Subcutaneous abdominal adipose tissue (tissue), 5 donors: Measurements from ENCODE around the gene ERC2.

Source experiments
- H3K27ac ChIP-seq: one replicate; pipeline ENCODE4 v1.7.0; 2013; ENCODE audit warnings: low read depth, mild to moderate bottlenecking, inconsistent platforms, low read length, moderate library complexity
- H3K27me3 ChIP-seq, 5 donors: one replicate each; pipeline ENCODE4 v1.7.0; 2013; ENCODE audit warnings: low read length in 5 of 5, inconsistent platforms in 1 of 5; ENCODE audit not compliant: control insufficient read depth in 5 of 5, insufficient read depth in 4 of 5
- H3K36me3 ChIP-seq, 5 donors: one replicate each; pipeline ENCODE4 v1.7.0; 2013; ENCODE audit warnings: low read length in 5 of 5; ENCODE audit not compliant: control insufficient read depth in 5 of 5, insufficient read depth in 5 of 5
- H3K4me1 ChIP-seq, 5 donors: one replicate each; pipeline ENCODE4 v1.7.0; 2013; ENCODE audit warnings: low read length in 5 of 5, mild to moderate bottlenecking in 3 of 5, moderate library complexity in 1 of 5; ENCODE audit not compliant: control insufficient read depth in 5 of 5, insufficient read depth in 5 of 5
- H3K4me3 ChIP-seq, 5 donors: one replicate each; pipeline ENCODE4 v1.7.0; 2013; ENCODE audit warnings: low read length in 5 of 5, low read depth in 1 of 5
- H3K9ac ChIP-seq, 5 donors: one replicate each; pipeline ENCODE4 v1.7.0; 2013; ENCODE audit warnings: low read length in 5 of 5, mild to moderate bottlenecking in 4 of 5, moderate library complexity in 3 of 5
- H3K9me3 ChIP-seq, 5 donors: one replicate each; pipeline ENCODE4 v1.7.0; 2013; ENCODE audit warnings: low read length in 5 of 5; ENCODE audit not compliant: control insufficient read depth in 5 of 5
- donor health status: healthy.
- donor health status: healthy.
- donor health status: healthy.
- donor health status: healthy.
- donor health status: healthy.

ERC2 gene

DNA sequence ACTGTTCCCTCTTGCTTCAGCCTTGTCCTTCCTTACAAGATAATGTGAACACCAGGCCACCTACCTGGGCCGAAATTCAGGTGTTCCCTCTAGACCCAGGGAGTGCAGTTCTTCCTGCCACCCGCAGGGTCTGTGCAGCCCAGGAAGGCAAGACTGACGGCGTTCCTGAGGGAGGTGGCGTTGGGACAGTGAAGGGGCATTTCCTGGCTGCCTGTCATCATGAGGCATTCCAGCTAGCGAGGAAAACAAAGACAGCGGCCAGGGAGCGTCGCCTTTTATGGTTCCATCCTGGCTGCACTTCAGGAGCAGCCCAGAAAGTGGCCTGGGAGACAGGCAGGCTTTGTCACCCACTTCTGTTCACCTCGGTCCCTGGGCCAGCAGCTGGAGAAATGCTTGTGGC, 896.4 kb downstream of the ERC2 start:
- Histone ChIP-seq H3K4me3 (no peak overlapping the region), H3K27me3 (peaks cover 0 to 21% (median 6%) of the 10 kb centered on the region in 5 donors), H3K36me3 (no peaks in the 10 kb centered on the region), H3K27ac (no peak overlapping the region), H3K9ac (no peak overlapping the region), H3K9me3 (no peaks in the 10 kb centered on the region), H3K4me1 (peaks cover 0 to 7% (median 6%) of the 10 kb centered on the region in 5 donors)

DNA sequence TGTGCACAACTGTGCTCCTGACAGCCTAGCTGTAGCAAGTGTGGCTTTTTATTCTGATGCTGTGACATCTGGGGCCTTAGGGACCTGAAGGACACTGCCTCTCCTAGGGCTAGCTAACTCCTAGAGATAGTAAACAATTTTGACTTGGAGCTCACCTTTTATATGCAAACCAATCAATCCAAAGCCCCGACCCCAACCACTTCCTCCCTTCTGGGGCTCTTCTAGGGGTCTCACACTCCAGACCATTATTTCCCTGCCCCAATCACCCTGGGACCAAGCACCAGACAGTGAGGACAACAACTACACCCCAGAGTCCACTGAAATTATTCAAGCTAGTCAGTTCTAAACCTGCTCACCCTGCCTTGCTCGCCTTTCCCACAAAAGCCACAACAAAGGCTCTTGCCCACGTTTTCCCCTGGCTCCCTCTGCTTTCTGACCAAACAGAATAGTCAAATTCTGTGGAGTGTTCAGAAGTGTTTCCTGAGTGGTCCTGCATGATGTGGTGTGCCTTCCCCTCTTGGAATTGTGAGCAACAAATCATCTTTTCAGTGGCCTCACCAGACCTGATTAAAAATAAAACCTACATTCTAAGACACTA, 897.0 kb downstream of the ERC2 start:
- Histone ChIP-seq H3K27ac (no peak overlapping the region), H3K4me1 (peaks cover 0 to 7% (median 6%) of the 10 kb centered on the region in 5 donors), H3K9ac (no peak overlapping the region), H3K4me3 (no peak overlapping the region), H3K27me3 (peaks cover 0 to 18% (median 5%) of the 10 kb centered on the region in 5 donors), H3K36me3 (no peaks in the 10 kb centered on the region), H3K9me3 (no peaks in the 10 kb centered on the region)

DNA sequence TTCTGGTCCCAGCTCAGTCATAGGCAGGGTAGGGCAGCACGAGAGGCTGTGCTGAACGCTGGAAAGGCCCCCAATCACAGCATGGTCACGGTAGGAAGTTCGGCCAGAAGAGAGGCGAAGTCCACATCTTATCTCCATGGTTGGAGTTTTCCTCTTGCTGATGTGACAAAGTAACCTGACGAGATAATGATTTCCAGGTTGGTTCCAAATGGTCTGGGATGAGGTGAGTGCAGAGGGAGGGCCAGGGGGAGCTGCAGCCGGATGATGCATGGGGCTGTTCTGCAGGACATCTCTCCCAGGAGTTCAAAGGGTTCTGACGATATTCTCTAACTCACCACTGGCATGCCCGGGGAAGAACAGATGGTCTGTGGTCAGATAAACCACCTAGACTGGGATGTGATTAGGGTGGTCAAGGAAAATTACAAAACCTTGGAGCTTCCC, 898.0 kb downstream of the ERC2 start:
- Histone ChIP-seq H3K4me1 (peaks cover 0 to 13% (median 9%) of the 10 kb centered on the region in 5 donors), H3K9ac (no peak overlapping the region), H3K9me3 (no peaks in the 10 kb centered on the region), H3K27ac (no peak overlapping the region), H3K27me3 (peaks cover 0 to 16% (median 4%) of the 10 kb centered on the region in 5 donors), H3K4me3 (no peak overlapping the region), H3K36me3 (no peaks in the 10 kb centered on the region)

DNA sequence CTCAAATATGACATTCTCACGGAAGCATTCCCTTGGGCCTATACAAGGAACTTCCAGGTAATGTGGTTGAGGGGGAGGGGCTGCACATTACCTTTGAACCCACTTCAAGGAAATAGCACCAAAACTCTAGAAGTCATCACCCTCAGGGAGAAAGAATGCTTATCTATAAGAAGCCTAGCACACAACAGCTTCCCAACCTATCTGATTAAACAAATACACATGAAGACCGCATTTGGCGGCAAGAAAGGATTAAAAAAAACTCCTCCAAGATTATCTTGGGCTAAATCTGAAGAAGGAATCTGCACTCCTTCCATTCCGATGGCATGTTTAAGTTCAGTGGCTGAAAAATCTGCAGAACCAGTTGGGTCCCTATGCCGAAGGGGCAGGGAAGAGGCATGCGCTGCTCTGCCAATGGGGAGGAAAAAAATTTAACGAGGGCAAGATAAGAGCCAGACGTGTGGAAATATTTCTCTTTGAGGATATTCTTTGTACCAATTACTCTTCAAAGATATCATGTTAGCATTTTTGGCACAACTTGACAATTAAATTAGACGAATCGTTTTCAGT, 899.2 kb downstream of the ERC2 start:
- Histone ChIP-seq H3K9ac (no peak overlapping the region), H3K9me3 (no peaks in the 10 kb centered on the region)

DNA sequence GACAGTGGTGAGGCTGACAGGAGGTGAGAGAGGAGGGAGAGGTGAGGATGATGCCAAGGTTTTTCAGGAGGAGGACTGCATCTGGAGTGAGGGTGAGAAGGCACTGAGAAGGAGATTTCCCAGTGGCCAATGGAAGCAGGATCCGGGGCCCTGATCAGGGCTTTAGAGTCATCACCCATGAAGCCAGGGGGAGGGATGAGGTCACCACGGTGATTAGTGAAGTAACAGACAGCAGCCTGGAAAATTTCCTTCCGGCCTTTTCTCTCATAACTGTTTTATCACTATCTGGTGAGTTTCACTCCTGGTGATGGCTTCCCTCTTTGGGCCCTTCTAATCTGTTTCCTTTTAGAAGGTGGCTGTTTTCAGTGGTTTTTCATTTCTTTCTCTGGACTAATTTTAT, 900.7 kb downstream of the ERC2 start:
- Histone ChIP-seq H3K9me3 (no peaks in the 10 kb centered on the region), H3K27ac (no peak overlapping the region), H3K4me1 (peaks cover 0 to 14% (median 9%) of the 10 kb centered on the region in 5 donors), H3K4me3 (no peak overlapping the region), H3K36me3 (no peaks in the 10 kb centered on the region), H3K9ac (no peak overlapping the region), H3K27me3 (peaks cover 0 to 29% (median 4%) of the 10 kb centered on the region in 5 donors)

More for the DNA sequence above, 899.2 kb downstream of the ERC2 start:
- H3K4me3 ChIP-seq, result no peak overlapping the region
- H3K36me3 ChIP-seq, result no peaks in the 10 kb centered on the region
- peaks cover 0 to 21% (median 4%) of the 10 kb centered on the region in 5 donors for H3K27me3 ChIP-seq
- H3K27ac ChIP-seq, result no peak overlapping the region
- peaks cover 0 to 14% (median 9%) of the 10 kb centered on the region in 5 donors for H3K4me1 ChIP-seq

DNA sequence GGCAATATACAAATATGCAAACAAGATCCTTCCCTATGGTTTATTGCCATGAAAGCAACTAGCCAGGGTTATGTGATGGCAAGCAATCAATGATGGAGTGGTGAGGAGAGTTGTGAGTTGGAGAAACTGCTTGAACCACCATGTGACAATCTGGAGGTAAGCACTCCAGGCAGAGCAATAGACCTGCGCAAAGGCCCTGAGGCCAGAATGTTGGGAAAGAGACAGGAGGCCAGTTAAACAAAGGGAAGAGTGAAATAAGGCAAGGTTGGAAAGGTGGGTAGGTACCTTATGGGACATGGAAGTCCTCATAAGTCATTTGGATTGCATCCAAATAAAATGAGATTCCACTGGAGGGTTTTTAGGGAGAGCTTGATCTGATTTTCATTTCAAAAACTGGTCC, 901.1 kb downstream of the ERC2 start:
- Histone ChIP-seq H3K9me3 (no peaks in the 10 kb centered on the region), H3K27ac (no peak overlapping the region), H3K27me3 (peaks cover 0 to 29% (median 4%) of the 10 kb centered on the region in 5 donors), H3K4me1 (peaks cover 0 to 14% (median 8%) of the 10 kb centered on the region in 5 donors), H3K36me3 (no peaks in the 10 kb centered on the region), H3K4me3 (no peak overlapping the region), H3K9ac (no peak overlapping the region)

DNA sequence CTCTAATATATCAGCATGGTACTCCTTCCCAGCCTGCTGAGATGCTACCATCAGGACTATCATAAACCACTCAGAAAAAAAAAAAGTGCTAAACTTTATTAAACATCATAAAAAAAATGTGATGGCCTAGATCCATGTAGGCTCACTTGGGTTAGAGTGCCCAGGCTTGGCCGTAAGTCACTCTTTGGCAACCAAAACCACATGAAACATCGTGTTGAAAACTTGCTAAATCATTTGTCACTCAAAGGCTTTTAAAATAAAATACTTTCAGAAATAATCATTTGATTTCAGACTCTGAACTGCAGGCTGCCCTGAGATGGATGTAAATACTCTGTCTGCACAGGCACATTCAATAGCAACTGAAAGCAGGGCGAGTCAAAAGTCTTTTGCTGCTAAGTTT, 902.7 kb downstream of the ERC2 start:
- Histone ChIP-seq H3K27ac (no peak overlapping the region), H3K9ac (no peak overlapping the region), H3K4me3 (no peak overlapping the region), H3K27me3 (peaks cover 0 to 26% (median 4%) of the 10 kb centered on the region in 5 donors), H3K36me3 (no peaks in the 10 kb centered on the region), H3K9me3 (no peaks in the 10 kb centered on the region), H3K4me1 (peaks cover 0 to 10% (median 3%) of the 10 kb centered on the region in 5 donors)

DNA sequence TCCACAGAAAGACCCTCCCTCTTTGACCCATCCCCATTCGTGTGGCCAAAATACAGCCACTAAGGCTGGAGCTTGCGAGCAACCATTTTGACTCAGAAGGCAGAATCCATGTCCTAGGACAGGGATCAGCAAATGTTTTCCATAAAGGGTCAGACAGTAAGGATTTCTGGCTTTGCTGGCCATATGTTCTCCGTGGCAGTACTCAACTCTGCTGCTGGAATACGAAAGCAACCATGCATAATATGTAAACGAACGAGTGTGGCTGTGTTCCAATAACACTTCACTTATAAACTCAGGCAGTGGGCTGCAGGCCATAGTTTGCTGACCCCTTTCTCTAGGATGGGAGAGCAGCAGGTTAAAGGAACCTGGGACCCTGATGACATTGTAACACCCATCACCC, 903.5 kb downstream of the ERC2 start:
- Histone ChIP-seq H3K27me3 (peaks cover 0 to 22% (median 5%) of the 10 kb centered on the region in 5 donors), H3K4me3 (no peak overlapping the region), H3K4me1 (peaks cover 0 to 10% (median 3%) of the 10 kb centered on the region in 5 donors), H3K9ac (no peak overlapping the region), H3K27ac (no peak overlapping the region), H3K9me3 (no peaks in the 10 kb centered on the region), H3K36me3 (no peaks in the 10 kb centered on the region)

DNA sequence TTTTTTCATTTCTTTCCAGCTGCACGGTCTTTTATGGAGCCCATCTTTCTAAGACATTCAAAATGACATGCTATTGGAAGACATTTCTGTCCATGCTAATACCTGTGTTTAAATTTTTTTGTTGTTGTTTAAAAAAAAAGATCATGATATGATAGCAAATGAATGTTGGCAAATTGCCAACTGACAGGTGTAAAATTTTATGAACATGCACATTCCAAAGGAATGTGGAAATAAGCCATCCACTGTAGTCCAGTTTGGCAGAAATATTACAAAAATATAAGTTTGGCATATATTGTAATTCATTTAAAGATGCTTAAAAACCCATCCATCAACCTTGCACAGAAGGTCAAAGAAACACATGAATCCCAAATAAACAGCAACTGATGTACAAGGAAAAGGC, 905.6 kb downstream of the ERC2 start:
- Histone ChIP-seq H3K36me3 (no peaks in the 10 kb centered on the region), H3K4me1 (peaks cover 0 to 10% (median 3%) of the 10 kb centered on the region in 5 donors), H3K27me3 (peaks cover 0 to 14% (median 5%) of the 10 kb centered on the region in 5 donors), H3K4me3 (no peak overlapping the region), H3K27ac (no peak overlapping the region), H3K9me3 (no peaks in the 10 kb centered on the region), H3K9ac (no peak overlapping the region)
